Nephron progenitor cell (in vitro differentiated cells): ENCODE measurements around the gene POLDIP2.

Source experiments
- DNase-seq: peaks from one replicate; pipeline ENCODE4 v3.0.0; 2021
- H3K27ac Mint-ChIP-seq: 2 replicates; pipeline ENCODE4 v1.8.0; 2021; ENCODE audit warnings: mild to moderate bottlenecking, moderate library complexity, mixed read lengths
- H3K27me3 Mint-ChIP-seq: 2 replicates; pipeline ENCODE4 v1.8.0; 2021; ENCODE audit warnings: mild to moderate bottlenecking, low read depth, mixed read lengths; ENCODE audit not compliant: poor library complexity
- H3K36me3 Mint-ChIP-seq: 2 replicates; pipeline ENCODE4 v1.8.0; 2021; ENCODE audit warnings: low read depth, mixed read lengths
- H3K4me1 Mint-ChIP-seq: 2 replicates; pipeline ENCODE4 v1.8.0; 2021; ENCODE audit warnings: mixed read lengths
- H3K4me3 Mint-ChIP-seq: 2 replicates; pipeline ENCODE4 v1.8.0; 2021; ENCODE audit warnings: mild to moderate bottlenecking, moderate library complexity, mixed read lengths
- H3K9me3 Mint-ChIP-seq: 2 replicates; pipeline ENCODE4 v1.8.0; 2021; ENCODE audit warnings: mild to moderate bottlenecking, moderate library complexity, mixed read lengths
- CTCF ChIP-seq: fragments of 200-600 bp; sonication (generic); IDR thresholded peaks from 2 replicates; pipeline ENCODE4 v1.5.0; 2021; ENCODE audit warnings: antibody characterized with exemption

The POLDIP2 gene

GRCh38 chr17:28357061-28357900 is at the start of gene POLDIP2:
Gene POLDIP2, minus strand, starts transcription at chr17:28357527. Its CDS starts 79 bp downstream, at chr17:28357448.
- peaks cover 22% of the 10 kb centered on the region for H3K4me1 Mint-ChIP-seq
- H3K27me3 Mint-ChIP-seq = no peaks in the 10 kb centered on the region
- peak within 1 kb of the TSS; percentile 95 for H3K4me3 Mint-ChIP-seq
- peak; percentile 94 for DNase-seq
- H3K36me3 Mint-ChIP-seq = peaks cover 46% of the 10 kb centered on the region
- peak within 1 kb of the TSS; percentile 91 for H3K27ac Mint-ChIP-seq
- no peak for TF ChIP-seq CTCF
- no peaks in the 10 kb centered on the region for H3K9me3 Mint-ChIP-seq

- no peak for DNase-seq
- no peak for TF ChIP-seq CTCF
- Mint-ChIP-seq H3K4me3 (peak overlapping the region; percentile 83), H3K4me1 (peaks cover 42% of the 10 kb centered on the region), H3K27me3 (peaks cover 16% of the 10 kb centered on the region), H3K27ac (no peak overlapping the region), H3K9me3 (no peaks in the 10 kb centered on the region), H3K36me3 (peaks cover 17% of the 10 kb centered on the region)
Observed at GRCh38 chr17:28406473-28406814, 49.1 kb upstream of the POLDIP2 start.

DNA sequence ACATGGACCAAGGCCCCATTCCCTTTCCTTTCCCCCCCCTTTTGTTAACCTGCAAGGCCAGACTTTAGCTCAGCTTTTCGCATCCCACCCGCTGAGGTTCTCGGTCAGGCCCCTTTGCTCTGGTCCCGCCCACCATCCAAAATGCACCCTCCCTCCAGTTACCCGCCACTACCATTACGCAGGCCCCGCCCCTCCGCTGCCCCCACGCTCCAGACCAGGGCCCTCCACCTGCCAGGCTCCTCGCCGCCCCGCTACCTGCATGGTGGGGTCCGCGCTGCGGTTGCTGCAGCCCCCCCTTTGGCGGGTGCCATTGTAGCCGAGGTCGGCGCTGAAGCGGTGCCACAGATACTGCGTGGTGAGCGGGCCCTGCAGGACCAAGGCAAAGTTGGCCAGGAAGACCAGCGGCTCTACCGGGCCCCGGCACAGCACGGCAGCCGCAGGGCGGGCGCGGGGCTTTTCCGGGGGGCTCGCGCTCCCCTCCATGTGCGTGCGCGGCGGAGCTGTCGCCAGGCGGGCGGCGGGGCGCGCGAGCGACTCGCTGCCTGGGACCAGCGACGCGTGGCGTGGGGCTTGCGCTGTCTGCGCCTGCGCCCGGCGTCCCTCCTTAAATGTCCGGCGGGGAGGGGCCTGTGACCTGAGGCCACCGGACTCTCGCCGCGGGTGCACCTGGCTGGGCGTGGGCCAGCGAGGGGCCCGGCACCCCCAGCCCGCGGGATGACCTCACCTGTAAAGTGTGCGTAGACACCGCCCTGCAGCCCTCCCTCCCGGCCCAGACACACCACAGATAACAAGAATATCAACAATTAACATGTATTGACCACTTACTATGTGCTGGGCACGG is 48.5 kb upstream of the POLDIP2 start, which contains the start of gene SLC46A1:
Gene SLC46A1, minus strand, starts transcription at position 581 of the 841 bp plus-strand sequence. Its CDS starts 98 bp downstream, at position 483.
- Mint-ChIP-seq H3K4me1 (peaks cover 42% of the 10 kb centered on the region), H3K36me3 (peaks cover 17% of the 10 kb centered on the region), H3K27ac (no peak within 1 kb of the TSS), H3K9me3 (no peaks in the 10 kb centered on the region), H3K27me3 (peaks cover 12% of the 10 kb centered on the region), H3K4me3 (peak within 1 kb of the TSS; percentile 84)
- DNase-seq = peak; percentile 76
- no peak for TF ChIP-seq CTCF

- Mint-ChIP-seq H3K9me3 (no peaks in the 10 kb centered on the region), H3K4me1 (peaks cover 42% of the 10 kb centered on the region), H3K36me3 (peaks cover 17% of the 10 kb centered on the region), H3K27ac (no peak overlapping the region), H3K27me3 (peaks cover 8% of the 10 kb centered on the region), H3K4me3 (peak overlapping the region; percentile 84)
- TF ChIP-seq CTCF = no peak
- DNase-seq = peak; percentile 21
Observed at GRCh38 chr17:28404812-28405570, 47.7 kb upstream of the POLDIP2 start.

DNA sequence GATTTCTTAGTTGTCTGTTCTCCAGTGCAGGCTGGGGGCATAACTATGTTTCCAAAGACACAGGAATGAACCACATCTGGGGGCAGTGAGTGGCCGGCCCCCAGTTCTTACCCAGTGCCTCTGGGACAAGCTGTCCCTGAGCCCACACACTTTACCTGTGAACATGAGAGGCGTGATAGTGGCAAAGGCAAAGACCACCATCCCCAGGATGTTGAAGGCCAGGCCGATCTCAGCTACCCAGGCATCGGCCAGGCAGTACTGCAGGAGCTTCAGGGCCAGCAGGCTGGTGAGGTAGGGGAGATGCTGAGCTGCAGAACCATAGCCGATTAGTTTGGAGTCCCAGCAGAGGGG is 47.1 kb upstream of the POLDIP2 start:
- Mint-ChIP-seq H3K4me3 (peak overlapping the region; percentile 84), H3K27ac (no peak overlapping the region), H3K9me3 (no peaks in the 10 kb centered on the region), H3K4me1 (peaks cover 42% of the 10 kb centered on the region), H3K36me3 (peaks cover 17% of the 10 kb centered on the region), H3K27me3 (peaks cover 9% of the 10 kb centered on the region)
- TF ChIP-seq CTCF = no peak
- DNase-seq = no peak
